ENCODE results near the gene GADL1. TPM values are rescaled to one million over a fixed set of nuclear protein-coding genes. Genes with fewer than 3 reads are reported as not detected.

Gene GADL1
- total RNA-seq, 1 donor from 2014 or later: not detected

DNA sequence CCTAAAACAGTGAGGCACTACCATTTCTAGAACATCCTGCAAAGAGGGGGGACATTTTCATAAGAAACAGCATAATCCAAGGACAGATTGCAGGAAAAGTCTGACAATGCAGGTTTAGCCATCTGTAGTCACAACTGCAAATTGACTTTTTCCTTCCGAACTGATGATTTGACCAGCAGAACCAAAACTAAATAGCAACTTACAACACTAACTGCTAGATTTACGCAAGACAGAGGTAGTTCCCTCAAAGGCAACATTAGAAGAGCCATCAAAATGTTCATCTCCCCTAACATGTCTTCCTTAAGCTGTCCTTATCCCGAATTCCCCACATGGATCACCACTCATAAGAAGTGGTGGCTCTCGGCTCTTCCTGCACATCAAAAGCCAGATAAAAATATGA, 129.6 kb downstream of the GADL1 start:
- Histone ChIP-seq H3K27me3 (ENCODE audit: low read depth) (no peaks in the 10 kb centered on the region), H3K36me3 (no peaks in the 10 kb centered on the region), H3K4me1 (no peaks in the 10 kb centered on the region), H3K9me3 (no peaks in the 10 kb centered on the region), H3K27ac (no peak overlapping the region), H3K4me3 (no peak overlapping the region)
- ATAC-seq (no peak), DNase-seq (no peak)
- intact Hi-C loops (cut with DNase I): no loop called here
- TF ChIP-seq, protein P1, sequence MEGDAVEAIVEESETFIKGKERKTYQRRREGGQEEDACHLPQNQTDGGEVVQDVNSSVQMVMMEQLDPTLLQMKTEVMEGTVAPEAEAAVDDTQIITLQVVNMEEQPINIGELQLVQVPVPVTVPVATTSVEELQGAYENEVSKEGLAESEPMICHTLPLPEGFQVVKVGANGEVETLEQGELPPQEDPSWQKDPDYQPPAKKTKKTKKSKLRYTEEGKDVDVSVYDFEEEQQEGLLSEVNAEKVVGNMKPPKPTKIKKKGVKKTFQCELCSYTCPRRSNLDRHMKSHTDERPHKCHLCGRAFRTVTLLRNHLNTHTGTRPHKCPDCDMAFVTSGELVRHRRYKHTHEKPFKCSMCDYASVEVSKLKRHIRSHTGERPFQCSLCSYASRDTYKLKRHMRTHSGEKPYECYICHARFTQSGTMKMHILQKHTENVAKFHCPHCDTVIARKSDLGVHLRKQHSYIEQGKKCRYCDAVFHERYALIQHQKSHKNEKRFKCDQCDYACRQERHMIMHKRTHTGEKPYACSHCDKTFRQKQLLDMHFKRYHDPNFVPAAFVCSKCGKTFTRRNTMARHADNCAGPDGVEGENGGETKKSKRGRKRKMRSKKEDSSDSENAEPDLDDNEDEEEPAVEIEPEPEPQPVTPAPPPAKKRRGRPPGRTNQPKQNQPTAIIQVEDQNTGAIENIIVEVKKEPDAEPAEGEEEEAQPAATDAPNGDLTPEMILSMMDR (IDR thresholded peaks at IDR 0.05): no peak

DNA sequence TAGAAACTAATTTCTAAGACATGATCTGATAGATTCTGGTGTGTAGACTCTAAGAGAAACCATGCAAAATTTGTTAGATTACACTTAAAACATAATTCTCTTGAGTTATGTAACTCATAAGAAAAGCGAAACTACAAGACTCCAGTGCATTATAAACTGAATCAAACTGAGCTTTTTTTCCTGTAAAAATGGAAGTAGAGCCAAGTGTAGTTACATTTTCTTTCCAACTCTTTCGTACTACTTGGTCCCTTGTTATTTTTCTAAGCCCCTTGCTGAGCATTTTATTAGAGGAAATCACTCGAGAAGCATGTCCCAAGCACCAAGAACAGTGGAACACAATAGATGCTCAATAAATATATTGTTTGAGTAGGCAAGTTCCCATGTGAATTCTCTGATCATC, 130.2 kb downstream of the GADL1 start:
- DNase-seq (no peak), ATAC-seq (no peak)
- Histone ChIP-seq H3K4me3 (no peak overlapping the region), H3K27ac (no peak overlapping the region), H3K9me3 (no peaks in the 10 kb centered on the region), H3K27me3 (ENCODE audit: low read depth) (no peaks in the 10 kb centered on the region), H3K36me3 (no peaks in the 10 kb centered on the region), H3K4me1 (no peaks in the 10 kb centered on the region)
- TF ChIP-seq, protein P1 (IDR thresholded peaks at IDR 0.05): no peak
- intact Hi-C loops (cut with DNase I): no loop called here

DNA sequence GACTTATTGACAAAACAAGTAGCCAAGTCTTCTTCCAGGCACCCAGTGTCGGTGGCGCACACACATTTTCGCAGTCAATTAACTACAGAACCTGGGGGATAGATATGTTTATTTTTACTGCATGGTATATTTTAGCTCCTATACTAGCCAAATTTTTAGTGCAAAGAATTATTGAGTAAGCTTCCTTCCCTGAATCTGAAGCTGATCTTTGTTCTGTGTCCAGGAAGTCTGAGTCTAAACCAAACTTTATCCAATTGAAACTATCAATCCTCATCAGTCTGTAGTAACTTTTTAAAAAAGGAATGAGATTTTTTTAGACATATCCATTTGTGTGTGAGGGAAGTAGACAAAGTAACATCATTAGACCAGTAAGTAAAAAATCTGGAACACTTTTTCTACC, 133.1 kb downstream of the GADL1 start:
- no peaks in the 10 kb centered on the region for H3K36me3 ChIP-seq
- TF ChIP-seq, protein P1 (IDR thresholded peaks at IDR 0.05): no peak
- no peaks in the 10 kb centered on the region for H3K4me1 ChIP-seq
- H3K4me3 ChIP-seq: no peak overlapping the region
- intact Hi-C loops (cut with DNase I): no loop called here
- no peak overlapping the region for H3K27ac ChIP-seq
- H3K27me3 ChIP-seq (ENCODE audit: low read depth): no peaks in the 10 kb centered on the region
- DNase-seq (no peak), ATAC-seq (no peak)
- H3K9me3 ChIP-seq: no peaks in the 10 kb centered on the region

DNA sequence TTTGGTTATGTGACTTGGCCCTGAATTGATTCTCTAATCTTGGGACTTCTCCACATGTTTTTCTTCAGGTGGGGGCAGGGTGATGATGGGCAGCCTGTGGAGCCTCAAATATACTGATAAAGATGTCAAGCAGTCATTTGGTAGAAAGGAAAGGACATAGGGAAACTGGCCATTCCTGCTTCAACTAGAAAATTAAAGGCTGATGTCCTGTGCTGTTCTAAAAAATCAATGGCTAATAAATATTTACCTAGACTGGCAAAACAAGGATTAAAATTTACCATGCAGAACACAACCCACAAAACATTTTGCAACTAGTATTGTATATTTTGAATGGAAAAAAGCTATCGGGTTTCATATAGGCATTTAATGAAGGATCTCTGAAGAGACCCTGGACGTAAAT, 133.7 kb downstream of the GADL1 start:
- Histone ChIP-seq H3K4me3 (no peak overlapping the region), H3K27me3 (ENCODE audit: low read depth) (no peaks in the 10 kb centered on the region), H3K36me3 (no peaks in the 10 kb centered on the region), H3K4me1 (no peaks in the 10 kb centered on the region), H3K27ac (no peak overlapping the region), H3K9me3 (no peaks in the 10 kb centered on the region)
- ATAC-seq (no peak), DNase-seq (no peak)
- TF ChIP-seq, protein P1 (IDR thresholded peaks at IDR 0.05): no peak
- intact Hi-C loops (cut with DNase I): no loop called here

DNA sequence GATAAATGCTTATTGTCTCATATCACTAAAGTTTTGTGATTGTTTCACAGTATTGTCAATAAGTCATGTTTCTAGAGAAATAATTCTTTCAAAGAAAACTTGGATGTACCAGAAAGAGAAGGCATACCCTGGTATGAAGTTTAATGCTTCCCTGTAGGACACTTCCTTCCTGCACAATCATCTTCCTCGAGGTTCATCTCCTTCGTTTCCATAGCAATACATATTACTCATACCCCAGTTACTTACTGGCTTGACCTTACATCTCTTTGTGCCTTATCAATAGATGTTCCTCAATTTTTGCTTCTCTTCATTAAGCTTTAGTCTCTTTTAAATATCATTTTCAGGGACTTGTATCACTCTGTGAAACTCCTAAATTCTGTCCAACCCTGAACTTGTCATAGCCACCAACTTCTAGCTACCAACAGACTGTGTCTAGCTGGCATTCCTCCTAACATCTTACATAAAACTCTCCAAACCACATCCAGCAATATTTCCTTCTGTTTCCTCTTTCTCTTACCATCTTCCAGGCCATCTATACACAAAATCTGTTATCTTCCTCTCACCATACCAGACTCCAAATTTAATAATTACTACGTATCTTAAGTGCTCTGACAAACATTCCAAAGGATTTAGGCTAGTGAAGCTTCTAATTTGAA, 134.3 kb downstream of the GADL1 start:
- DNase-seq: no peak
- H3K4me3 ChIP-seq: no peak overlapping the region
- no peak for ATAC-seq
- H3K4me1 ChIP-seq: no peaks in the 10 kb centered on the region
- no peaks in the 10 kb centered on the region for H3K9me3 ChIP-seq
- no peaks in the 10 kb centered on the region for H3K36me3 ChIP-seq
- intact Hi-C loops (cut with DNase I): no loop called here
- TF ChIP-seq, protein P1 (IDR thresholded peaks at IDR 0.05): no peak
- no peaks in the 10 kb centered on the region for H3K27me3 ChIP-seq (ENCODE audit: low read depth)
- no peak overlapping the region for H3K27ac ChIP-seq
